PC-9 (cell line): ENCODE results near the gene TSHZ2. TPM values are rescaled to one million over a fixed set of nuclear protein-coding genes. Genes with fewer than 3 reads are reported as not detected.

Source experiments
- BruUV-seq: library from RNA; stranded (reverse); fragments of 400-500 nt; replicated peaks from 2 replicates; lab custom pipeline; 2021; lab: Mats Ljungman, UMichigan
- CTCF ChIA-PET: fragments of 300-600 bp; sonication (Branson Sonifier 250); formaldehyde crosslinking; loops from one replicate; lab custom pipeline; 2022; ENCODE audit warnings: antibody characterized with exemption; lab: Charles Lee
- POLR2A ChIA-PET: fragments of 300-600 bp; sonication (Branson Sonifier 250); formaldehyde crosslinking; loops from one replicate; lab custom pipeline; 2022; ENCODE audit warnings: antibody characterized with exemption; ENCODE audit not compliant: unreplicated experiment; lab: Charles Lee
- DNase-seq, 2 experiments: peaks; one replicate each; pipeline versions ENCODE4 v3.0.0 to v3.0.0-alpha.2; 2015 to 2022; ENCODE audit warnings: mixed read lengths in 1 of 2
- H2AFZ ChIP-seq: fragments of 200-600 bp; sonication (generic); 2 replicates; pipeline ENCODE4 v1.8.1; 2017; ENCODE audit warnings: antibody characterized with exemption
- H3F3A ChIP-seq: fragments of 200-600 bp; sonication (generic); 2 replicates; pipeline ENCODE4 v1.8.1; 2017; ENCODE audit warnings: antibody characterized with exemption, mild to moderate bottlenecking, low read depth; ENCODE audit not compliant: insufficient read depth
- H3K27ac ChIP-seq: fragments of 200-600 bp; sonication (generic); 2 replicates; pipeline ENCODE4 v1.6.1; 2016; ENCODE audit warnings: mixed run types
- H3K27me3 ChIP-seq: fragments of 200-600 bp; sonication (generic); 2 replicates; pipeline ENCODE4 v1.6.1; 2016; ENCODE audit warnings: low read depth, mixed run types; ENCODE audit not compliant: insufficient read depth
- H3K36me3 ChIP-seq: fragments of 200-600 bp; sonication (generic); 2 replicates; pipeline ENCODE4 v1.6.1; 2016; ENCODE audit warnings: low read depth, mixed run types
- H3K4me1 ChIP-seq: fragments of 200-600 bp; sonication (generic); replicated peaks from 2 replicates; pipeline ENCODE4 v1.6.1; 2016; ENCODE audit warnings: mixed run types; ENCODE audit not compliant: insufficient read depth
- H3K4me2 ChIP-seq: fragments of 200-600 bp; sonication (generic); 2 replicates; pipeline ENCODE4 v1.6.1; 2017; ENCODE audit warnings: mixed run types
- H3K4me3 ChIP-seq: fragments of 200-600 bp; sonication (generic); 2 replicates; pipeline ENCODE4 v1.6.1; 2016; ENCODE audit warnings: mixed run types
- H3K79me2 ChIP-seq: fragments of 200-600 bp; sonication (generic); 2 replicates; pipeline ENCODE4 v1.6.1; 2017; ENCODE audit warnings: low read depth, mixed run types
- H3K9me2 ChIP-seq: fragments of 200-600 bp; sonication (generic); 2 replicates; pipeline ENCODE4 v1.8.1; 2017; ENCODE audit warnings: mild to moderate bottlenecking; ENCODE audit not compliant: insufficient read depth
- H3K9me3 ChIP-seq: fragments of 200-600 bp; sonication (generic); 2 replicates; pipeline ENCODE4 v1.8.1; 2016; ENCODE audit warnings: low read depth; ENCODE audit not compliant: insufficient read depth
- H4K20me1 ChIP-seq: fragments of 200-600 bp; sonication (generic); 2 replicates; pipeline ENCODE4 v1.8.1; 2017; ENCODE audit not compliant: insufficient read depth
- EZH2 ChIP-seq: fragments of 200-600 bp; sonication (generic); IDR thresholded peaks from 2 replicates; pipeline ENCODE4 v1.8.0; 2017; ENCODE audit warnings: antibody characterized with exemption, low read depth
- intact Hi-C: fragments of 100-400 bp; cut with micrococcal nuclease; formaldehyde crosslinking; loops from one replicate; pipeline ENCODE4 v1.10.0; 2022; ENCODE audit not compliant: unreplicated experiment
- total RNA-seq: library from RNA; stranded (reverse); gene quantifications from 2 replicates; pipeline ENCODE4 v1.2.3, GENCODE V29; 2021
- TF ChIP-seq, protein P1 (sequence below): fragments of 200-600 bp; sonication (generic); conservative IDR thresholded peaks from 2 replicates; pipeline ENCODE4 v1.6.1; 2017; ENCODE audit warnings: mixed run types, antibody characterized with exemption, mild to moderate bottlenecking, moderate library complexity

Gene TSHZ2
- total RNA-seq, 1 experiment from 2014 or later, result not detected

DNA sequence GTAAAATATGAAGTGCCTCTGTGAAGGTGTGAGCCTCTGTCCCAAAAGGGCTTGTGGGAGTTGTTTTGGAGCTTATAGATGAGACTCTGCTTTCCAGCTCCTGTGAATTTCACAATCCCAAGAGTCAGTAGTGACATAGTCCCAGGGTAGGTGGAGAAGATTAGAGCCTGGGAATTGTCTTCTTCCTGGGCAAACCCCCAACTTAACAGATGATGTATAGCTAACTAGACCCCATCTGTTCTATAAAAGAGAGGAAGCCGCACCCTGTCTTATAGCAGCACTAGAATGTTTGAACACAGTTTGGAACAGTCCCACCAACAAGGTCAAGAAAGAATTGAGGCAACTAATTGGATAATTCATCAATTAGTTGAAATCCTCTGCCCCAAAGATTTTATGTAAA is 326.8 kb downstream of the TSHZ2 start:
- no peaks in the 10 kb centered on the region for H3K36me3 ChIP-seq
- no peaks in the 10 kb centered on the region for H4K20me1 ChIP-seq
- ChIA-PET CTCF (no interaction called here), POLR2A (no interaction called here)
- no peaks in the 10 kb centered on the region for H3F3A ChIP-seq
- H3K79me2 ChIP-seq, result no peaks in the 10 kb centered on the region
- no peaks in the 10 kb centered on the region for H3K9me2 ChIP-seq
- BruUV-seq, result no TSS peak
- no peaks in the 10 kb centered on the region for H3K9me3 ChIP-seq
- intact Hi-C loops, result no loop called here
- no peak overlapping the region for H3K4me3 ChIP-seq
- H3K27ac ChIP-seq, result no peak overlapping the region
- no peak for TF ChIP-seq EZH2
- TF ChIP-seq, protein P1, sequence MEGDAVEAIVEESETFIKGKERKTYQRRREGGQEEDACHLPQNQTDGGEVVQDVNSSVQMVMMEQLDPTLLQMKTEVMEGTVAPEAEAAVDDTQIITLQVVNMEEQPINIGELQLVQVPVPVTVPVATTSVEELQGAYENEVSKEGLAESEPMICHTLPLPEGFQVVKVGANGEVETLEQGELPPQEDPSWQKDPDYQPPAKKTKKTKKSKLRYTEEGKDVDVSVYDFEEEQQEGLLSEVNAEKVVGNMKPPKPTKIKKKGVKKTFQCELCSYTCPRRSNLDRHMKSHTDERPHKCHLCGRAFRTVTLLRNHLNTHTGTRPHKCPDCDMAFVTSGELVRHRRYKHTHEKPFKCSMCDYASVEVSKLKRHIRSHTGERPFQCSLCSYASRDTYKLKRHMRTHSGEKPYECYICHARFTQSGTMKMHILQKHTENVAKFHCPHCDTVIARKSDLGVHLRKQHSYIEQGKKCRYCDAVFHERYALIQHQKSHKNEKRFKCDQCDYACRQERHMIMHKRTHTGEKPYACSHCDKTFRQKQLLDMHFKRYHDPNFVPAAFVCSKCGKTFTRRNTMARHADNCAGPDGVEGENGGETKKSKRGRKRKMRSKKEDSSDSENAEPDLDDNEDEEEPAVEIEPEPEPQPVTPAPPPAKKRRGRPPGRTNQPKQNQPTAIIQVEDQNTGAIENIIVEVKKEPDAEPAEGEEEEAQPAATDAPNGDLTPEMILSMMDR, result no peak
- no peak overlapping the region for H3K4me2 ChIP-seq
- no peak for DNase-seq
- no peak overlapping the region for H2AFZ ChIP-seq
- peaks cover 88% of the 10 kb centered on the region for H3K27me3 ChIP-seq
- H3K4me1 ChIP-seq, result no peaks in the 10 kb centered on the region

DNA sequence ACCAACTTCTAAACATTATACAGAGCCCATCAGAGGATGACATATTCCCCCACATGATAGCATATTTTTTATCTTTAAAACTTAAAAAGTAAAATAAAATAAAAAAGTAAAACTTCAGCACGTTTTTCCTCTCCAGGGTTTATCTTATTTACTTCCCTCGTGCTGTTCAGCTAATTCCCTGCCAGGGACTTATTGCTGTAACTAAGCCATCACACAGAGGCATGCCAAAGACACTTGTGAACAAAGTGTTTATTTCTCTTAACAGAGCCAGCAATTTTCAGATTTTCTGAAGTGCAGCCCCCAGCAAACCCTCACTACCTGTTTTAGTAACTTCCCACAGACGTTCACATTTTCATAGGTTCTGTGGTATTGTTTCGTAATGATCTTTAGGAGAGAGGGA is 327.7 kb downstream of the TSHZ2 start:
- Histone ChIP-seq H3K4me2 (no peak overlapping the region), H3K27me3 (peaks cover 89% of the 10 kb centered on the region), H2AFZ (no peak overlapping the region), H3K36me3 (no peaks in the 10 kb centered on the region), H3F3A (no peaks in the 10 kb centered on the region), H3K9me3 (no peaks in the 10 kb centered on the region), H3K9me2 (no peaks in the 10 kb centered on the region), H3K4me3 (no peak overlapping the region), H3K27ac (no peak overlapping the region), H3K4me1 (no peaks in the 10 kb centered on the region), H4K20me1 (no peaks in the 10 kb centered on the region), H3K79me2 (no peaks in the 10 kb centered on the region)
- ChIA-PET POLR2A (no interaction called here), CTCF (no interaction called here)
- no peak for DNase-seq
- TF ChIP-seq, protein P1, result no peak
- TF ChIP-seq EZH2, result no peak
- intact Hi-C loops, result no loop called here
- no TSS peak for BruUV-seq

DNA sequence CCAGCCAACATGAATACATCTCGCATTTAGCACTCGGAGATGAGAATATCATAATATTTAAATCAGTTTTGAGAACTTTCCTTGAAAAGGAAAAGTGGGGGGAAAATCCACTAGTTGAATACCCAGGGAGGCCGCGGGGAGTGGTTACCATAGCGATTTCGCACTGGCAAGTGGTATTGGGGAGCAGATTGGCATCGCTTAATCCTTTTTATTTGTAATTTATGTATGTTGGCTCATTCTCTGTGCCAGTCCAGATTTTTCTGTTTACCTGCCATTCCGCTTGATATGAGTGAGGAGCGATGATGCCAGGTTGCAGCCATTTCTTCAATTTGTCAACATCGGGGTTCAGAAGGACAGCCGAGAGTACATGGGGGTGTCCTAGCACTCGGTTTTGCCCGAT is 329.7 kb downstream of the TSHZ2 start:
- H3K79me2 ChIP-seq, result no peaks in the 10 kb centered on the region
- no peak overlapping the region for H2AFZ ChIP-seq
- no peaks in the 10 kb centered on the region for H3K9me2 ChIP-seq
- no TSS peak for BruUV-seq
- H3K27me3 ChIP-seq, result peaks cover 91% of the 10 kb centered on the region
- H3K4me1 ChIP-seq, result no peaks in the 10 kb centered on the region
- H3K4me2 ChIP-seq, result no peak overlapping the region
- no peak for DNase-seq
- no peaks in the 10 kb centered on the region for H3K9me3 ChIP-seq
- no peaks in the 10 kb centered on the region for H4K20me1 ChIP-seq
- no peaks in the 10 kb centered on the region for H3K36me3 ChIP-seq
- TF ChIP-seq, protein P1, result no peak
- no peak for TF ChIP-seq EZH2
- H3K4me3 ChIP-seq, result no peak overlapping the region
- intact Hi-C loops, result no loop called here
- no peak overlapping the region for H3K27ac ChIP-seq
- ChIA-PET POLR2A (no interaction called here), CTCF (no interaction called here)
- no peaks in the 10 kb centered on the region for H3F3A ChIP-seq
